CD4-positive, alpha-beta T cell treated with Interleukin-6 for 4 hours (primary cell): ENCODE measurements around the gene KATNB1.

Experiments
- DNase-seq: peaks from one replicate; pipeline ENCODE4 v3.0.0-alpha.2; 2020; ENCODE audit warnings: mixed read lengths

Gene KATNB1

DNA sequence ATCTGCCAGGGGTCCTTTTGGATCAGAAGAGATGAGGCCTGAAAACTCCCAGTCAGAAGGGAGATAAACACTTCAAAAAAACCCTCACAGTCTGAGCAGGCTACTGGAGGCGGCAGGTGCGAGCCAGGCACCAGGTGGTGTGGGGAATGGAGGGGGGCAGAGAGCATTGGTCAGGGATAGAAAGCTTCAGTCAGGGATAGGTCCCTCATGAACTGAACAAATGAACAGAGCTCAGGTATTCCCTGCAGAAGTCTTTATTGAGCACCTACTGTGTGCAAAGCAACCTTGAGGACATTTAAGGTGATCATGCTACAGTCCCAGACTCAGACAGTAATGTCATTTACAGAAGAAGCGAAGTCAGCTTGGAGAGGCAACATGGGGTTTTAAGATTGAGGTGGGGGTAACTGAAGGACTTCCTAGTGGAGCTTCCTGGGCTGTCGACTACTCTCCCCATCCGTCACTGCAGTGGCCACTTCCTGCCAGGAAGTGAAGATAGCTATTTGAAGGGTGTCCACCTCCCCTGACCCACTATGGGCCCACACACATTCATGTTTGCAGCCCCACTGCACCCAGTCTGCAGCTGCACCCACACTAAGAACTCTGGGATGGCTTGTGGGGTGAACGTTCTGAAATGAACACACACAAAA is 63.5 kb downstream of the KATNB1 start:
- no peak for DNase-seq

DNA sequence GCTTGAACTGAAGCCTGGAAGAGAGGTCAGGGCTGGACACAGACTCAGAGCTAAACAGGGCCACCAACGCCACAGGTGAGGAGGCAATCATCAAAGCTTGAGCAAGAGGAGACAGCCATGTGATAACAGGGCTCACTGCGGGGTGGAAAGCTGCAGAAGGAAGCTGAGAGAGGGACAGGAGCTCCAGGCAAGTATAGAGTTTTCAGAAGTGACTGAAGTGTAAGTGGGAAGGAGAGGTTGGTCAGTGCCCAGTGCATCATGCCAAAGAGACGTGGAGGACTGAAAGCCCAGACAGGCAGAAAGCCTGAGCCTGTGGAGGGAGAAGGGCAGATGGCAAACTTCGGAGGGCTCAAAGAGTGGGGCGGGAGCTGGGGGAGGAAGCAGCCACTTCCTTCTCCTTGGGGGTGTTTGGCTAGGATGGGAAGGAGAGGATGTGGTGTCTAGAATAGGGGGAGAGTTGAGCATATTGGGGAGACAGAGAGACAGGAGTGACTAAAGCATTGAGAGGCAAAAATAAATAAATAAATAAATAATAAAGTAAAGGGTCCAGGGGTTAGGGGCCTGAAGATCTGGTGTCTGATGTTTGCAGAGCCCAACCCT is 64.1 kb downstream of the KATNB1 start:
- no peak for DNase-seq

GRCh38 chr16:57800200-57801097 is 64.9 kb downstream of the KATNB1 start:
- DNase-seq, result no peak

- DNase-seq, result no peak
Measured at GRCh38 chr16:57801098-57801808, 65.7 kb downstream of the KATNB1 start.

GRCh38 chr16:57801809-57802340 is 66.3 kb downstream of the KATNB1 start:
- DNase-seq, result no peak

GRCh38 chr16:57802341-57803133 is 67.0 kb downstream of the KATNB1 start, which contains the start of gene KIFC3:
Gene KIFC3 (minus strand): TSS chr16:57802491. CDS start chr16:57798243, 4,248 bp downstream.
- DNase-seq, result peak; percentile 81

GRCh38 chr16:57803134-57803990 is 67.8 kb downstream of the KATNB1 start:
- DNase-seq, result no peak

- DNase-seq, result no peak
Measured at GRCh38 chr16:57804111-57804837, 68.7 kb downstream of the KATNB1 start.

DNA sequence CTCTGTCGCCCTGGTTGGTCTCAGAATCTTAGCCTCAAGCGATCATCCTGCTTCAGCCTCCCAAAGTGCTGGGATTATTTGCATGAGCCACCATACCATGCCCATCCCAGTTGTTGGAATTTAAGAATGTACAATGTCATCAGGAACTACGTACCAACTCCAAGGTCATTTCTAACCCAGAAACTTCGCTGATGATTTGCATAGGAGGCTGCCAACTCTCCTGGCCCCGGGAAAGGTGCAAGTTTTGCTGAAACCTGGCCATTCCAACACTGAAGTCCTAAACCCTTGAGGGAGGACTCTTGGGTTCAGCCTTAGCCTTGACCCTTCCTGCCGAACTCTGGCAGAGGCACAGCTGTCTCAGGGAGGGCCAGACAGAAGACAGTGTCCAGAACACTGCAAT is 69.6 kb downstream of the KATNB1 start:
- no peak for DNase-seq
